WTC11 (cell line): ENCODE results near the gene KRTAP22-2. TPM values are rescaled to one million over a fixed set of nuclear protein-coding genes. Genes with fewer than 3 reads are reported as not detected.

ENCODE experiments used
- ATAC-seq: fragments of 200-7000 bp; cut with Tn5 transposase; 2 replicates; pipeline ENCODE4 v1.10.0; 2021; ENCODE audit warnings: mild to moderate bottlenecking, moderate library complexity
- CTCF ChIA-PET: fragments of 300-600 bp; sonication (Branson Sonifier 250); formaldehyde crosslinking; loops from one replicate; lab custom pipeline; 2021; ENCODE audit warnings: antibody characterized with exemption; lab: Charles Lee
- POLR2A ChIA-PET: fragments of 350-600 bp; sonication (Branson Sonifier 250); formaldehyde crosslinking; loops from one replicate; lab custom pipeline; 2021; ENCODE audit warnings: antibody characterized with exemption; lab: Charles Lee
- DNase-seq: peaks from one replicate; pipeline ENCODE4 v3.0.0; 2021; ENCODE audit warnings: low spot score
- H3K27ac Mint-ChIP-seq: 2 replicates; pipeline ENCODE4 v1.8.0; 2021; ENCODE audit warnings: mixed read lengths
- H3K27me3 Mint-ChIP-seq: 2 replicates; pipeline ENCODE4 v1.8.0; 2021; ENCODE audit warnings: low read depth, mild to moderate bottlenecking, moderate library complexity, mixed read lengths
- H3K36me3 Mint-ChIP-seq: 2 replicates; pipeline ENCODE4 v1.8.0; 2021; ENCODE audit warnings: mixed read lengths
- H3K4me1 Mint-ChIP-seq: 2 replicates; pipeline ENCODE4 v1.8.0; 2022; ENCODE audit warnings: mixed read lengths
- H3K4me3 Mint-ChIP-seq: 2 replicates; pipeline ENCODE4 v1.8.0; 2021; ENCODE audit warnings: mild to moderate bottlenecking, moderate library complexity, mixed read lengths
- H3K9me3 Mint-ChIP-seq: 2 replicates; pipeline ENCODE4 v1.8.0; 2021; ENCODE audit warnings: mixed read lengths
- CBFB ChIP-seq: sonication (generic); formaldehyde crosslinking; IDR thresholded peaks from 2 replicates; pipeline ENCODE4 v1.8.1; 2022; ENCODE audit warnings: mild to moderate bottlenecking, low read depth, missing genetic modification reagents
- CREB1 ChIP-seq: sonication (generic); formaldehyde crosslinking; IDR thresholded peaks from 2 replicates; pipeline ENCODE4 v1.8.0; 2023; ENCODE audit warnings: mild to moderate bottlenecking, missing genetic modification reagents
- FOXP4 ChIP-seq: sonication (generic); formaldehyde crosslinking; IDR thresholded peaks from 2 replicates; pipeline ENCODE4 v1.8.0; 2022; ENCODE audit warnings: mild to moderate bottlenecking, missing genetic modification reagents
- HMGA2 ChIP-seq: fragments of 250-450 bp; sonication (Bioruptor Pico); IDR thresholded peaks from 2 replicates; pipeline ENCODE4 v1.4.0; 2021; ENCODE audit warnings: mild to moderate bottlenecking, moderate library complexity
- NFE2L1 ChIP-seq: sonication (generic); formaldehyde crosslinking; IDR thresholded peaks from 2 replicates; pipeline ENCODE4 v1.8.1; 2023; ENCODE audit warnings: missing genetic modification reagents
- SP1 ChIP-seq: sonication (generic); formaldehyde crosslinking; conservative IDR thresholded peaks from 2 replicates; pipeline ENCODE4 v1.8.1; 2022; ENCODE audit warnings: missing genetic modification reagents
- USF1 ChIP-seq: sonication (generic); formaldehyde crosslinking; IDR thresholded peaks from 2 replicates; pipeline ENCODE4 v1.8.0; 2022; ENCODE audit warnings: mild to moderate bottlenecking, missing genetic modification reagents
- ZNF138 ChIP-seq: sonication (generic); formaldehyde crosslinking; conservative IDR thresholded peaks from 2 replicates; pipeline ENCODE4 v1.8.1; 2022; ENCODE audit warnings: mild to moderate bottlenecking, moderate library complexity, missing genetic modification reagents
- ZNF232 ChIP-seq: sonication (generic); formaldehyde crosslinking; IDR thresholded peaks from 2 replicates; pipeline ENCODE4 v1.8.0; 2022; ENCODE audit warnings: mild to moderate bottlenecking, missing genetic modification reagents
- ZNF281 ChIP-seq: sonication (generic); formaldehyde crosslinking; IDR thresholded peaks from 2 replicates; pipeline ENCODE4 v1.8.0; 2023; ENCODE audit warnings: mild to moderate bottlenecking, missing genetic modification reagents
- ZNF512 ChIP-seq: sonication (generic); formaldehyde crosslinking; IDR thresholded peaks from 2 replicates; pipeline ENCODE4 v1.8.1; 2022; ENCODE audit warnings: missing genetic modification reagents, borderline replicate concordance
- ZNF532 ChIP-seq: fragments of 250-450 bp; sonication (Bioruptor Pico); IDR thresholded peaks from 2 replicates; pipeline ENCODE4 v1.9.0; 2021; ENCODE audit warnings: mild to moderate bottlenecking, borderline replicate concordance
- total RNA-seq: library from RNA; stranded (reverse); gene quantifications from 3 replicates; pipeline ENCODE4 v1.2.3, GENCODE V29; 2021

The KRTAP22-2 gene
- total RNA-seq, 1 experiment from 2014 or later: not detected

GRCh38 chr21:30552782-30553181 lies 37.4 kb downstream of the KRTAP22-2 start:
- Mint-ChIP-seq H3K27me3 (no peaks in the 10 kb centered on the region), H3K9me3 (peaks cover 31% of the 10 kb centered on the region)
- no peak for DNase-seq

More at GRCh38 chr21:30552782-30553181, 37.4 kb downstream of the KRTAP22-2 start:
- TF ChIP-seq FOXP4 (CRISPR knock-in tag): no peak
- TF ChIP-seq ZNF232 (CRISPR knock-in tag): no peak
- no peak for TF ChIP-seq USF1
- TF ChIP-seq ZNF138 (CRISPR knock-in tag): no peak
- no peak for TF ChIP-seq NFE2L1 (CRISPR knock-in tag)
- no peak for TF ChIP-seq ZNF532 (CRISPR knock-in tag)
- TF ChIP-seq ZNF512: no peak
- no peak for TF ChIP-seq CBFB
- no peak for TF ChIP-seq SP1 (CRISPR knock-in tag)
- no peak for TF ChIP-seq HMGA2 (CRISPR knock-in tag)
- TF ChIP-seq ZNF281 (CRISPR knock-in tag): no peak
- no peak for TF ChIP-seq CREB1 (CRISPR knock-in tag)
- ChIA-PET CTCF (no interaction called here), POLR2A (interaction anchor here (0.7 kb wide), 1 partner anchor 49 kb away, joined by 4 read pairs; no protein-coding TSS in a partner anchor)
- H3K36me3 Mint-ChIP-seq: no peaks in the 10 kb centered on the region
- no peak for ATAC-seq
- no peak overlapping the region for H3K4me3 Mint-ChIP-seq
- H3K4me1 Mint-ChIP-seq: 0 out of 2 replicates have a peak, but pooled peaks cover 3% of the 10 kb centered on the region
- H3K27ac Mint-ChIP-seq: no peak overlapping the region
